Astrocyte (in vitro differentiated cells and primary cell): ENCODE data around the gene RAB40A. TPM values are rescaled to one million over a fixed set of nuclear protein-coding genes. Genes with fewer than 3 reads are reported as not detected.
A peak's percentile ranks its signal among the peaks of the same experiment; 100 is the strongest.
"Not testable (repeated sequence)": the region's sequence is repeated elsewhere in the genome, so short reads cannot be mapped to it uniquely, and the experiment has no call there.

Source experiments
- DNase-seq: peaks from one replicate; pipeline ENCODE4 v3.0.0-alpha.2; 2010; ENCODE audit warnings: low read depth
- FAIRE-seq: peaks from 2 replicates; lab custom pipeline; 2011; peaks lifted over from hg19 to GRCh38; lab: Jason Lieb, UNC
- H2AFZ ChIP-seq: 2 replicates; pipeline ENCODE4 v1.6.0; 2012; ENCODE audit warnings: low read depth, low read length, inconsistent platforms
- H3K27ac ChIP-seq: 2 replicates; pipeline ENCODE4 v1.5.1; 2011; ENCODE audit warnings: low read depth, low read length, inconsistent platforms
- H3K27me3 ChIP-seq: 2 replicates; pipeline ENCODE4 v1.6.0; 2011; ENCODE audit warnings: low read length, inconsistent platforms; ENCODE audit not compliant: insufficient read depth
- H3K36me3 ChIP-seq: 2 replicates; pipeline ENCODE4 v1.5.1; 2011; ENCODE audit warnings: low read length, inconsistent platforms; ENCODE audit not compliant: insufficient read depth
- H3K4me1 ChIP-seq: 2 replicates; pipeline ENCODE4 v1.5.1; 2011; ENCODE audit warnings: low read length, inconsistent platforms; ENCODE audit not compliant: insufficient read depth
- H3K4me2 ChIP-seq: 2 replicates; pipeline ENCODE4 v1.6.0; 2012; ENCODE audit warnings: low read length, inconsistent platforms
- H3K4me3 ChIP-seq: 2 replicates; pipeline ENCODE4 v1.5.1; 2011; ENCODE audit warnings: low read depth, mild to moderate bottlenecking, low read length, inconsistent platforms; ENCODE audit not compliant: insufficient read depth
- H3K79me2 ChIP-seq: 2 replicates; pipeline ENCODE4 v1.6.0; 2012; ENCODE audit warnings: mild to moderate bottlenecking, low read length, inconsistent platforms; ENCODE audit not compliant: insufficient read depth
- H3K9ac ChIP-seq: 2 replicates; pipeline ENCODE4 v1.6.0; 2012; ENCODE audit warnings: mild to moderate bottlenecking, low read length, inconsistent platforms
- H3K9me3 ChIP-seq: 2 replicates; pipeline ENCODE4 v1.5.1; 2012; ENCODE audit warnings: low read depth, mild to moderate bottlenecking, low read length, inconsistent platforms; ENCODE audit not compliant: insufficient read depth
- H4K20me1 ChIP-seq: 2 replicates; pipeline ENCODE4 v1.6.0; 2012; ENCODE audit warnings: low read length, inconsistent platforms; ENCODE audit not compliant: insufficient read depth
- H3K27ac Mint-ChIP-seq: one replicate; pipeline ENCODE4 v1.8.0; 2021; ENCODE audit warnings: mild to moderate bottlenecking, mixed read lengths; ENCODE audit not compliant: unreplicated experiment
- H3K27me3 Mint-ChIP-seq: one replicate; pipeline ENCODE4 v1.8.0; 2021; ENCODE audit warnings: low read depth, mixed read lengths; ENCODE audit not compliant: unreplicated experiment
- H3K36me3 Mint-ChIP-seq: one replicate; pipeline ENCODE4 v1.8.0; 2021; ENCODE audit warnings: low read depth, mixed read lengths; ENCODE audit not compliant: unreplicated experiment
- H3K4me1 Mint-ChIP-seq: one replicate; pipeline ENCODE4 v1.8.0; 2021; ENCODE audit warnings: low read depth, mixed read lengths; ENCODE audit not compliant: unreplicated experiment
- H3K4me3 Mint-ChIP-seq: one replicate; pipeline ENCODE4 v1.8.0; 2021; ENCODE audit warnings: mild to moderate bottlenecking, moderate library complexity, mixed read lengths; ENCODE audit not compliant: unreplicated experiment
- H3K9me3 Mint-ChIP-seq: one replicate; pipeline ENCODE4 v1.8.0; 2021; ENCODE audit warnings: mild to moderate bottlenecking, mixed read lengths; ENCODE audit not compliant: unreplicated experiment
- EZH2 ChIP-seq: IDR thresholded peaks from 2 replicates; pipeline ENCODE4 v1.6.1; 2012; ENCODE audit warnings: mild to moderate bottlenecking, low read length, inconsistent platforms; ENCODE audit not compliant: insufficient read depth
- total RNA-seq: library from RNA; stranded (reverse); gene quantifications from 2 replicates; pipeline ENCODE4 v1.2.1, GENCODE V29; 2021
- TF ChIP-seq, protein P1 (sequence below): IDR thresholded peaks from 2 replicates; pipeline ENCODE4 v1.5.1; 2011; ENCODE audit warnings: low read depth, mild to moderate bottlenecking, inconsistent platforms, low read length, moderate library complexity; ENCODE audit not compliant: insufficient read depth

Gene RAB40A
- total RNA-seq, 1 donor from 2014 or later: 0.07 TPM

DNA sequence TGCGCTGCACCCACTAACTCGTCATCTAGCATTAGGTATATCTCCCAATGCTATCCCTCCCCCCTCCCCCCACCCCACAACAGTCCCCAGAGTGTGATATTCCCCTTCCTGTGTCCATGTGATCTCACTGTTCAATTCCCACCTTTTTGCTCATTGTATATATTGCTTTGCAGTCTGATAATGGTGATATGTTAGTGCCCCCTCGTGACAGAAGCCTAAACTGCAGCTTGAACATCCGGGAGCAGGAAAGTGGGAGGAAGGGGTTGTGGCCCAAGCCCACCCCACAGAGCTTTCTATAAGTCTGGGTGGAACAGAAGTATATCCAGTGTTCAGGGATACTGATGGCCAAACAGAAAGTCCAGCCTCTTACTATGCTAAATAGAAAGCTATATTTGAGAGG, 29.6 kb downstream of the RAB40A start:
- not testable (repeated sequence) for H3K36me3 ChIP-seq, H3K4me3 ChIP-seq, DNase-seq, H3K27me3 ChIP-seq, H3K36me3 Mint-ChIP-seq, H2AFZ ChIP-seq, H4K20me1 ChIP-seq, H3K27ac ChIP-seq, H3K4me2 ChIP-seq, H3K4me1 Mint-ChIP-seq, H3K4me1 ChIP-seq, H3K27me3 Mint-ChIP-seq, H3K27ac Mint-ChIP-seq, H3K4me3 Mint-ChIP-seq, H3K9me3 Mint-ChIP-seq, H3K79me2 ChIP-seq, H3K9ac ChIP-seq, H3K9me3 ChIP-seq
- TF ChIP-seq, protein P1, sequence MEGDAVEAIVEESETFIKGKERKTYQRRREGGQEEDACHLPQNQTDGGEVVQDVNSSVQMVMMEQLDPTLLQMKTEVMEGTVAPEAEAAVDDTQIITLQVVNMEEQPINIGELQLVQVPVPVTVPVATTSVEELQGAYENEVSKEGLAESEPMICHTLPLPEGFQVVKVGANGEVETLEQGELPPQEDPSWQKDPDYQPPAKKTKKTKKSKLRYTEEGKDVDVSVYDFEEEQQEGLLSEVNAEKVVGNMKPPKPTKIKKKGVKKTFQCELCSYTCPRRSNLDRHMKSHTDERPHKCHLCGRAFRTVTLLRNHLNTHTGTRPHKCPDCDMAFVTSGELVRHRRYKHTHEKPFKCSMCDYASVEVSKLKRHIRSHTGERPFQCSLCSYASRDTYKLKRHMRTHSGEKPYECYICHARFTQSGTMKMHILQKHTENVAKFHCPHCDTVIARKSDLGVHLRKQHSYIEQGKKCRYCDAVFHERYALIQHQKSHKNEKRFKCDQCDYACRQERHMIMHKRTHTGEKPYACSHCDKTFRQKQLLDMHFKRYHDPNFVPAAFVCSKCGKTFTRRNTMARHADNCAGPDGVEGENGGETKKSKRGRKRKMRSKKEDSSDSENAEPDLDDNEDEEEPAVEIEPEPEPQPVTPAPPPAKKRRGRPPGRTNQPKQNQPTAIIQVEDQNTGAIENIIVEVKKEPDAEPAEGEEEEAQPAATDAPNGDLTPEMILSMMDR: peak; percentile 38
- FAIRE-seq: peak; percentile 34

DNA sequence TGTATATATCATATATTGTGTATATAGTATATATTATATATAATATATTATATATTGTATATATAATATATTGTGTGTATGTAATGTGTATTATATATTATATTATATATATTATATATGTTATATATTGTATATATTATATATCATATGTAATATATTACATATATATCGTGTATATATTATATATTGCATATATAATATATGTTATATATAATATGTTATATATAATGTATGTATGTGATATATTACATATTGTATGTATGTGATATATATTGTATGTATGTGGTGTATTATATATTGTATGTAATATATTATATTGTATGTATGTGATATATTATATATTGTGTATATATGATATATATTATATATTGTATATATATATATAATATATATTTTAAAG, 30.5 kb downstream of the RAB40A start:
- H4K20me1 ChIP-seq: no peaks in the 10 kb centered on the region
- H3K27me3 ChIP-seq: no peaks in the 10 kb centered on the region
- H3K36me3 Mint-ChIP-seq: no peaks in the 10 kb centered on the region
- H3K27ac ChIP-seq: no peak overlapping the region
- no peaks in the 10 kb centered on the region for H3K79me2 ChIP-seq
- no peak overlapping the region for H2AFZ ChIP-seq
- H3K4me3 ChIP-seq: no peak overlapping the region
- H3K4me2 ChIP-seq: no peak overlapping the region
- H3K4me1 Mint-ChIP-seq: no peaks in the 10 kb centered on the region
- FAIRE-seq (no peak), DNase-seq (no peak)
- TF ChIP-seq, protein P1: no peak
- TF ChIP-seq EZH2: no peak
- H3K9me3 ChIP-seq: no peaks in the 10 kb centered on the region
- H3K36me3 ChIP-seq: no peaks in the 10 kb centered on the region
- H3K4me1 ChIP-seq: no peaks in the 10 kb centered on the region
- H3K9me3 Mint-ChIP-seq: no peaks in the 10 kb centered on the region
- no peak overlapping the region for H3K9ac ChIP-seq
- no peak overlapping the region for H3K4me3 Mint-ChIP-seq
- no peak overlapping the region for H3K27ac Mint-ChIP-seq
- H3K27me3 Mint-ChIP-seq: peaks cover 2% of the 10 kb centered on the region

- Mint-ChIP-seq H3K36me3 (no peaks in the 10 kb centered on the region), H3K4me3 (no peak overlapping the region), H3K4me1 (no peaks in the 10 kb centered on the region), H3K27me3 (peaks cover 2% of the 10 kb centered on the region), H3K9me3 (no peaks in the 10 kb centered on the region), H3K27ac (no peak overlapping the region)
- Histone ChIP-seq H3K4me3 (no peak overlapping the region), H3K27ac (no peak overlapping the region), H3K4me2 (no peak overlapping the region), H3K4me1 (no peaks in the 10 kb centered on the region), H3K27me3 (no peaks in the 10 kb centered on the region), H3K9me3 (no peaks in the 10 kb centered on the region), H3K79me2 (no peaks in the 10 kb centered on the region), H3K36me3 (no peaks in the 10 kb centered on the region), H2AFZ (no peak overlapping the region), H4K20me1 (no peaks in the 10 kb centered on the region), H3K9ac (no peak overlapping the region)
- TF ChIP-seq, protein P1: peak; percentile 27
- no peak for TF ChIP-seq EZH2
- peak; percentile 82 for FAIRE-seq
- no peak for DNase-seq
These were observed 31.0 kb downstream of the RAB40A start for GRCh38 chrX:103488332-103488731.
